ENCODE measurements around the gene MOSPD3.

DNA sequence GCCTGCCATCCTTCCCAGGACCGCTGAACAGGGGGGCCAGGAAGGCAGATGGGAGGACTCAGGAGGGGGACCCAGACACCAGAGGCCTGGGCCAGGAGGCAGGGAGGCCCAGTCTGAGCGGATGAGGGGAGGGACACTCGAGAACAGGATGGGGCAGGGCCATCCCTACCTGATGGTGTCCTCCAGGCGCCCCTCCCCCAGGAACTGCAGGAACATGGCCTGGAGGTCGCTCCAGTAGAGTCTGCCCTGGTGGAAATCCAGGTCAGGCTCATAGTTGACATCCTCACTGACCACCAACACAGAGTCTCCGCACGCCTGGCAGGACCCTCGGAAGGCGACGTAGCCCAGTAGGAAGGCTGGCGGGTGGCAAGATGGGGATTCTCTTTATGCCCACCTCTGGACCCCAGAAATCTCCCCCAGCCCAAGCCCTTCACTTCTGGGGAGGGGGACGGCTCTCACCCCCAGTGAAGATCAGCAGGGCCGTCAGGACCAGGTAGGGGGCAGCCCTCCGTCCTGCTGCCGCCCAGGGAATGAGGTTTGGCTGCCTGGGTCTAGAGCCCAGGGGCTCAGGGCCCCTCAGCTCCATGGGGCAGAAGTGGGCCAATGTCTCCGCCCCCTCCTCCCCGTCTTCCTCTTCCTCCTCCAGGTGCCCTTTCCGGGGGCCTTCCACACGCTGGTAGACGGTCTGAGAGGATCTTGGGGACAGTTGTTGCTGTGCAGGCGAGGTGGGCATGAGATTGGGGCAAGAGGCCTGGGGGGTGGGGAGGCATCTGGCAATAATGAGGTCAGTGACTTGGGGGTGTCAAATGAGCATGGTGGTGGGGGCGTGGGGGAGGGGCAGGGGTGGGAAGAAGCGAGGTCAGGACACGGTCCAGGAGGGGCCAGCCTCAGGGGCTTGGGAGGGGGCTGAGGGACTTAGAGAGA lies 28.4 kb downstream of the MOSPD3 start:
- TF ChIP-seq, protein P1, sequence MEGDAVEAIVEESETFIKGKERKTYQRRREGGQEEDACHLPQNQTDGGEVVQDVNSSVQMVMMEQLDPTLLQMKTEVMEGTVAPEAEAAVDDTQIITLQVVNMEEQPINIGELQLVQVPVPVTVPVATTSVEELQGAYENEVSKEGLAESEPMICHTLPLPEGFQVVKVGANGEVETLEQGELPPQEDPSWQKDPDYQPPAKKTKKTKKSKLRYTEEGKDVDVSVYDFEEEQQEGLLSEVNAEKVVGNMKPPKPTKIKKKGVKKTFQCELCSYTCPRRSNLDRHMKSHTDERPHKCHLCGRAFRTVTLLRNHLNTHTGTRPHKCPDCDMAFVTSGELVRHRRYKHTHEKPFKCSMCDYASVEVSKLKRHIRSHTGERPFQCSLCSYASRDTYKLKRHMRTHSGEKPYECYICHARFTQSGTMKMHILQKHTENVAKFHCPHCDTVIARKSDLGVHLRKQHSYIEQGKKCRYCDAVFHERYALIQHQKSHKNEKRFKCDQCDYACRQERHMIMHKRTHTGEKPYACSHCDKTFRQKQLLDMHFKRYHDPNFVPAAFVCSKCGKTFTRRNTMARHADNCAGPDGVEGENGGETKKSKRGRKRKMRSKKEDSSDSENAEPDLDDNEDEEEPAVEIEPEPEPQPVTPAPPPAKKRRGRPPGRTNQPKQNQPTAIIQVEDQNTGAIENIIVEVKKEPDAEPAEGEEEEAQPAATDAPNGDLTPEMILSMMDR (IDR thresholded peaks at IDR 0.05), result no peak
- no peak for TF ChIP-seq POLR2A (IDR thresholded peaks at IDR 0.05)
